ENCODE measurements around the gene GATA2.

- TF ChIP-seq, protein P1, sequence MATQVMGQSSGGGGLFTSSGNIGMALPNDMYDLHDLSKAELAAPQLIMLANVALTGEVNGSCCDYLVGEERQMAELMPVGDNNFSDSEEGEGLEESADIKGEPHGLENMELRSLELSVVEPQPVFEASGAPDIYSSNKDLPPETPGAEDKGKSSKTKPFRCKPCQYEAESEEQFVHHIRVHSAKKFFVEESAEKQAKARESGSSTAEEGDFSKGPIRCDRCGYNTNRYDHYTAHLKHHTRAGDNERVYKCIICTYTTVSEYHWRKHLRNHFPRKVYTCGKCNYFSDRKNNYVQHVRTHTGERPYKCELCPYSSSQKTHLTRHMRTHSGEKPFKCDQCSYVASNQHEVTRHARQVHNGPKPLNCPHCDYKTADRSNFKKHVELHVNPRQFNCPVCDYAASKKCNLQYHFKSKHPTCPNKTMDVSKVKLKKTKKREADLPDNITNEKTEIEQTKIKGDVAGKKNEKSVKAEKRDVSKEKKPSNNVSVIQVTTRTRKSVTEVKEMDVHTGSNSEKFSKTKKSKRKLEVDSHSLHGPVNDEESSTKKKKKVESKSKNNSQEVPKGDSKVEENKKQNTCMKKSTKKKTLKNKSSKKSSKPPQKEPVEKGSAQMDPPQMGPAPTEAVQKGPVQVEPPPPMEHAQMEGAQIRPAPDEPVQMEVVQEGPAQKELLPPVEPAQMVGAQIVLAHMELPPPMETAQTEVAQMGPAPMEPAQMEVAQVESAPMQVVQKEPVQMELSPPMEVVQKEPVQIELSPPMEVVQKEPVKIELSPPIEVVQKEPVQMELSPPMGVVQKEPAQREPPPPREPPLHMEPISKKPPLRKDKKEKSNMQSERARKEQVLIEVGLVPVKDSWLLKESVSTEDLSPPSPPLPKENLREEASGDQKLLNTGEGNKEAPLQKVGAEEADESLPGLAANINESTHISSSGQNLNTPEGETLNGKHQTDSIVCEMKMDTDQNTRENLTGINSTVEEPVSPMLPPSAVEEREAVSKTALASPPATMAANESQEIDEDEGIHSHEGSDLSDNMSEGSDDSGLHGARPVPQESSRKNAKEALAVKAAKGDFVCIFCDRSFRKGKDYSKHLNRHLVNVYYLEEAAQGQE (IDR thresholded peaks at IDR 0.05; ENCODE audit: insufficient read depth in 1 of 2, low read depth in 2 of 2, low read length in 1 of 2): no peak
- TF ChIP-seq CTCF (IDR thresholded peaks at IDR 0.05) (no peak), POLR2AphosphoS5 (IDR thresholded peaks at IDR 0.05; ENCODE audit: low read depth, low read length) (no peak), TCF7L2 (IDR thresholded peaks at IDR 0.05; ENCODE audit: low read depth, low read length) (no peak), SIN3A (IDR thresholded peaks at IDR 0.05; ENCODE audit: borderline replicate concordance, insufficient read depth, low read depth, low read length) (no peak)
These were observed 56.8 kb downstream of the GATA2 start for GRCh38 chr3:128436214-128436613.

Data from Panc1 (cell line).